ENCODE results near the gene LRRC9. TPM values are rescaled to one million over a fixed set of nuclear protein-coding genes. Genes with fewer than 3 reads are reported as not detected.

The LRRC9 gene
- total and polyA plus RNA-seq, 4 donors = 0.07 to 2.2 (median 0.31) TPM; not detected in 1

- peak; percentile 53 to 89 (median 84) for DNase-seq
- H3K36me3 ChIP-seq (ENCODE audit: control insufficient read depth in 4 of 4, insufficient read depth in 4 of 4, low read length in 4 of 4) = no peaks in the 10 kb centered on the region
- no peak overlapping the region for H3K4me3 ChIP-seq
- no peak for ATAC-seq (ENCODE audit: insufficient read depth, low FRiP score)
- no peak for TF ChIP-seq CTCF (IDR thresholded peaks at IDR 0.05; ENCODE audit: control extremely low read depth, extremely low read depth)
- no peaks in the 10 kb centered on the region for H3K27me3 ChIP-seq (ENCODE audit: control insufficient read depth in 3 of 3, insufficient read depth in 3 of 3, low read length in 2 of 3)
- H3K4me1 ChIP-seq (ENCODE audit: control insufficient read depth in 5 of 5, insufficient read depth in 5 of 5, low read length in 5 of 5) = peaks cover 0 to 15% (median 0%) of the 10 kb centered on the region in 5 donors
- H3K27ac ChIP-seq (ENCODE audit: low read depth in 1 of 2, low read length in 1 of 2) = no peak overlapping the region
- no peak overlapping the region for H3K9ac ChIP-seq (ENCODE audit: insufficient read depth in 1 of 2, low read length in 2 of 2)
- 26 to 59% methylated on average over 3 of the region's 3 CpGs for WGBS, 2 donors
- no peaks in the 10 kb centered on the region for H3K9me3 ChIP-seq (ENCODE audit: control insufficient read depth in 4 of 4, insufficient read depth in 3 of 4, low read length in 3 of 4)
Measured at GRCh38 chr14:60051721-60052221, 131.8 kb downstream of the LRRC9 start.

GRCh38 chr14:60058087-60058486, 138.1 kb downstream of the LRRC9 start:
- Histone ChIP-seq H3K27me3 (ENCODE audit: control insufficient read depth in 3 of 3, insufficient read depth in 3 of 3, low read length in 2 of 3) (no peaks in the 10 kb centered on the region), H3K27ac (ENCODE audit: low read depth in 1 of 2, low read length in 1 of 2) (no peak overlapping the region), H3K36me3 (ENCODE audit: control insufficient read depth in 4 of 4, insufficient read depth in 4 of 4, low read length in 4 of 4) (no peaks in the 10 kb centered on the region), H3K4me3 (no peak overlapping the region), H3K9me3 (ENCODE audit: control insufficient read depth in 4 of 4, insufficient read depth in 3 of 4, low read length in 3 of 4) (no peaks in the 10 kb centered on the region), H3K9ac (ENCODE audit: insufficient read depth in 1 of 2, low read length in 2 of 2) (no peak overlapping the region), H3K4me1 (ENCODE audit: control insufficient read depth in 5 of 5, insufficient read depth in 5 of 5, low read length in 5 of 5) (no peaks in the 10 kb centered on the region)
- WGBS, 2 donors = 61 to 77% methylated on average over 1 of the region's 1 CpG
- ATAC-seq (ENCODE audit: insufficient read depth, low FRiP score) (no peak), DNase-seq (no peak)
- TF ChIP-seq CTCF (IDR thresholded peaks at IDR 0.05; ENCODE audit: control extremely low read depth, extremely low read depth) = no peak

- no peak for TF ChIP-seq CTCF (IDR thresholded peaks at IDR 0.05; ENCODE audit: control extremely low read depth, extremely low read depth)
- Histone ChIP-seq H3K27ac (ENCODE audit: low read depth in 1 of 2, low read length in 1 of 2) (no peak overlapping the region), H3K4me3 (no peak overlapping the region), H3K36me3 (ENCODE audit: control insufficient read depth in 4 of 4, insufficient read depth in 4 of 4, low read length in 4 of 4) (no peaks in the 10 kb centered on the region), H3K27me3 (ENCODE audit: control insufficient read depth in 3 of 3, insufficient read depth in 3 of 3, low read length in 2 of 3) (no peaks in the 10 kb centered on the region), H3K9me3 (ENCODE audit: control insufficient read depth in 4 of 4, insufficient read depth in 3 of 4, low read length in 3 of 4) (no peaks in the 10 kb centered on the region), H3K9ac (ENCODE audit: insufficient read depth in 1 of 2, low read length in 2 of 2) (no peak overlapping the region), H3K4me1 (ENCODE audit: control insufficient read depth in 5 of 5, insufficient read depth in 5 of 5, low read length in 5 of 5) (no peaks in the 10 kb centered on the region)
- 88% methylated on average over 2 of the region's 2 CpGs for WGBS, 2 donors
- DNase-seq (no peak), ATAC-seq (ENCODE audit: insufficient read depth, low FRiP score) (no peak)
Measured at GRCh38 chr14:60061371-60061770, 141.4 kb downstream of the LRRC9 start.

GRCh38 chr14:60064491-60065072, 144.6 kb downstream of the LRRC9 start:
- Histone ChIP-seq H3K36me3 (ENCODE audit: control insufficient read depth in 4 of 4, insufficient read depth in 4 of 4, low read length in 4 of 4) (no peaks in the 10 kb centered on the region), H3K9ac (ENCODE audit: insufficient read depth in 1 of 2, low read length in 2 of 2) (no peak overlapping the region), H3K4me3 (no peak overlapping the region), H3K27me3 (ENCODE audit: control insufficient read depth in 3 of 3, insufficient read depth in 3 of 3, low read length in 2 of 3) (no peaks in the 10 kb centered on the region), H3K4me1 (ENCODE audit: control insufficient read depth in 5 of 5, insufficient read depth in 5 of 5, low read length in 5 of 5) (no peaks in the 10 kb centered on the region), H3K27ac (ENCODE audit: low read depth in 1 of 2, low read length in 1 of 2) (no peak overlapping the region), H3K9me3 (ENCODE audit: control insufficient read depth in 4 of 4, insufficient read depth in 3 of 4, low read length in 3 of 4) (no peaks in the 10 kb centered on the region)
- DNase-seq (peak in 2 of 3 donors; percentile 52 to 68), ATAC-seq (ENCODE audit: insufficient read depth, low FRiP score) (no peak)
- peak; percentile 24 for TF ChIP-seq CTCF (IDR thresholded peaks at IDR 0.05; ENCODE audit: control extremely low read depth, extremely low read depth)
